Esophagus squamous epithelium (tissue), 5 donors: ENCODE results near the gene NMRAL1. TPM values are rescaled to one million over a fixed set of nuclear protein-coding genes. Genes with fewer than 3 reads are reported as not detected.

Experiments
- DNase-seq: peaks from one replicate; lab custom pipeline; 2025; lab: John Stamatoyannopoulos, UW
- H3K27ac ChIP-seq, 4 donors: fragments of 200-600 bp; sonication (generic); one replicate each; pipeline ENCODE4 v1.5.1; 2016 to 2019; ENCODE audit warnings: mild to moderate bottlenecking in 1 of 4
- H3K27me3 ChIP-seq, 4 donors: fragments of 200-600 bp; sonication (generic); 1 replicate in 3 of 4; 2 replicates in 1 of 4; pipeline versions ENCODE4 v1.5.1 to v1.6.0; 2017 to 2021; ENCODE audit warnings: antibody characterized with exemption in 1 of 4
- H3K36me3 ChIP-seq, 3 donors: fragments of 200-600 bp; sonication (generic); one replicate each; pipeline ENCODE4 v1.5.1; 2016 to 2019
- H3K4me1 ChIP-seq, 3 donors: fragments of 200-600 bp; sonication (generic); one replicate each; pipeline ENCODE4 v1.5.1; 2017 to 2019
- H3K4me3 ChIP-seq, 4 donors: fragments of 200-600 bp; sonication (generic); 1 replicate in 3 of 4; 2 replicates in 1 of 4; pipeline ENCODE4 v1.5.1; 2016 to 2019; ENCODE audit warnings: mild to moderate bottlenecking in 2 of 4, moderate library complexity in 1 of 4
- H3K9me3 ChIP-seq, 3 donors: fragments of 200-600 bp; sonication (generic); one replicate each; pipeline ENCODE4 v1.5.1; 2016 to 2019
- POLR2A ChIP-seq, 4 donors: fragments of 450-650 bp; IDR thresholded peaks; one replicate each; pipeline ENCODE4 v1.6.1; 2017; ENCODE audit warnings: antibody characterized with exemption in 4 of 4, mild to moderate bottlenecking in 4 of 4, moderate library complexity in 3 of 4
- WGBS, 2 donors: methylation state at CpG; one replicate each; pipeline ENCODE4 v1.1.5; 2018; 5-methylcytosine and 5-hydroxymethylcytosine counted together
- intact Hi-C: fragments of 100-400 bp; cut with DNase I; formaldehyde crosslinking; loops from one replicate; pipeline ENCODE4 v1.15.0; 2022
- total RNA-seq, 4 donors: library from RNA; depleted of rRNA; stranded (reverse); fragments of >200 nt; gene quantifications; one replicate each; pipeline ENCODE4 v1.1.0, GENCODE V29; 2016
- TF ChIP-seq, protein P1 (sequence below), 6 experiments: fragments of 450-650 bp in 4 of 6; fragments of 200-600 bp in 2 of 6; sonication (generic) in 2 of 6; IDR thresholded peaks; one replicate each; pipeline ENCODE4 v1.5.1; 2016 to 2019; ENCODE audit warnings: antibody characterized with exemption in 6 of 6, mild to moderate bottlenecking in 4 of 6, moderate library complexity in 4 of 6
- donor health status: DM: yes; HTN: yes; CAD: no.

NMRAL1 gene
- total RNA-seq, 4 donors from 2014 or later: 25.4 to 55.5 (median 34.9) TPM

- TF ChIP-seq POLR2A (IDR thresholded peaks at IDR 0.05): no peak
- TF ChIP-seq, protein P1, sequence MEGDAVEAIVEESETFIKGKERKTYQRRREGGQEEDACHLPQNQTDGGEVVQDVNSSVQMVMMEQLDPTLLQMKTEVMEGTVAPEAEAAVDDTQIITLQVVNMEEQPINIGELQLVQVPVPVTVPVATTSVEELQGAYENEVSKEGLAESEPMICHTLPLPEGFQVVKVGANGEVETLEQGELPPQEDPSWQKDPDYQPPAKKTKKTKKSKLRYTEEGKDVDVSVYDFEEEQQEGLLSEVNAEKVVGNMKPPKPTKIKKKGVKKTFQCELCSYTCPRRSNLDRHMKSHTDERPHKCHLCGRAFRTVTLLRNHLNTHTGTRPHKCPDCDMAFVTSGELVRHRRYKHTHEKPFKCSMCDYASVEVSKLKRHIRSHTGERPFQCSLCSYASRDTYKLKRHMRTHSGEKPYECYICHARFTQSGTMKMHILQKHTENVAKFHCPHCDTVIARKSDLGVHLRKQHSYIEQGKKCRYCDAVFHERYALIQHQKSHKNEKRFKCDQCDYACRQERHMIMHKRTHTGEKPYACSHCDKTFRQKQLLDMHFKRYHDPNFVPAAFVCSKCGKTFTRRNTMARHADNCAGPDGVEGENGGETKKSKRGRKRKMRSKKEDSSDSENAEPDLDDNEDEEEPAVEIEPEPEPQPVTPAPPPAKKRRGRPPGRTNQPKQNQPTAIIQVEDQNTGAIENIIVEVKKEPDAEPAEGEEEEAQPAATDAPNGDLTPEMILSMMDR (IDR thresholded peaks at IDR 0.05): no peak
- no peaks in the 10 kb centered on the region for H3K9me3 ChIP-seq
- no peak overlapping the region for H3K4me3 ChIP-seq
- intact Hi-C loops: no loop called here
- 61 to 73% methylated on average over 9 to 11 of the region's 15 CpGs for WGBS, 2 donors
- peaks cover 0 to 20% (median 0%) of the 10 kb centered on the region in 3 donors for H3K36me3 ChIP-seq
- no peaks in the 10 kb centered on the region for H3K27me3 ChIP-seq
- no peak overlapping the region for H3K27ac ChIP-seq
- H3K4me1 ChIP-seq: peaks cover 8 to 56% (median 23%) of the 10 kb centered on the region in 3 donors
- no peak for DNase-seq
Measured at GRCh38 chr16:4519274-4520058, 45.0 kb upstream of the NMRAL1 start.

GRCh38 chr16:4517812-4518680, 43.6 kb upstream of the NMRAL1 start:
- no peak overlapping the region for H3K4me3 ChIP-seq
- H3K9me3 ChIP-seq: no peaks in the 10 kb centered on the region
- intact Hi-C loops: no loop called here
- no peaks in the 10 kb centered on the region for H3K27me3 ChIP-seq
- WGBS, 2 donors: 47 to 91% methylated on average over 3 to 9 of the region's 12 CpGs
- no peak for DNase-seq
- no peak for TF ChIP-seq POLR2A (IDR thresholded peaks at IDR 0.05)
- TF ChIP-seq, protein P1 (IDR thresholded peaks at IDR 0.05): peak in 5 of 6 experiments; percentile 35 to 61 (median 41)
- peaks cover 13 to 70% (median 36%) of the 10 kb centered on the region in 3 donors for H3K4me1 ChIP-seq
- peaks cover 0 to 28% (median 0%) of the 10 kb centered on the region in 3 donors for H3K36me3 ChIP-seq
- H3K27ac ChIP-seq: no peak overlapping the region

DNA sequence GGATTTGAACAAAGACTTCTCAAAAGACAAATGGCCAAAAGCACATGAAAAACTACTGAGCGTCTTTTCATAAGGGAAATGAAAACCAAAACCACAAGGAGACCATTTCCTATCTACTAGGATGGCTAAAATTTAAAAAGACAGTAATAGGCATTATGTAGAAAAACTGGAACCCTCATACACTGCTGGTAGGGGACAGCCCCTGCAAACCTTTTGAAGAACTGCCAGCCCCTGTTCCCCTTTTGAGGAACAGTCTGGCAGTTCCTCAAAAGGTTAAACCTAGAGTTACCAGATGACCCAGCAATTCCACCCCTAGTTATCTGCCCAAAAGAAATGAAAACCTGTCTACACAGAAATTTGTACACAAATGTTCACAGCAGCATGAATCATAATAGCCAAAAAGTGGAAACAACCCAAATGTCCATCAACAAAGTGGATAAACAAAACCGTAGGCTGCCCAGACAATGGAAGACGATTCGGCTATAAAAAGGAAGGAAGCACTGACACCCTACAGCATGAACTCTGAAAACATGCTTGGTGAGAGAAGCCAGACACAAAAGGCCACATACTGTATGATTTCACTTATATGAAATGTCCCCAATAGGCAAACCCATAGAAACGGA, 41.3 kb upstream of the NMRAL1 start:
- intact Hi-C loops: no loop called here
- Histone ChIP-seq H3K9me3 (no peaks in the 10 kb centered on the region), H3K4me3 (peak overlapping the region in 1 of 4 donors; percentile 18), H3K4me1 (peaks cover 11 to 82% (median 32%) of the 10 kb centered on the region in 3 donors), H3K27me3 (no peaks in the 10 kb centered on the region), H3K36me3 (peaks cover 6 to 40% (median 9%) of the 10 kb centered on the region in 3 donors), H3K27ac (peak overlapping the region in 3 of 4 donors; percentile 28 to 78 (median 69))
- no peak for DNase-seq
- TF ChIP-seq, protein P1 (IDR thresholded peaks at IDR 0.05): no peak
- TF ChIP-seq POLR2A (IDR thresholded peaks at IDR 0.05): no peak
- WGBS, 2 donors: 15 to 26% methylated on average over 5 of the region's 5 CpGs

GRCh38 chr16:4514606-4515005, 40.2 kb upstream of the NMRAL1 start:
- no peaks in the 10 kb centered on the region for H3K27me3 ChIP-seq
- intact Hi-C loops: loop anchor here (5.0 kb wide), 1 partner anchor 33 kb away; no protein-coding TSS in a partner anchor

More at GRCh38 chr16:4514606-4515005, 40.2 kb upstream of the NMRAL1 start:
- TF ChIP-seq, protein P1 (IDR thresholded peaks at IDR 0.05): no peak
- no peak for TF ChIP-seq POLR2A (IDR thresholded peaks at IDR 0.05)
- Histone ChIP-seq H3K4me3 (no peak overlapping the region), H3K4me1 (peaks cover 11 to 77% (median 28%) of the 10 kb centered on the region in 3 donors), H3K27ac (peak overlapping the region; percentile 25 to 84 (median 74)), H3K36me3 (peaks cover 12 to 51% (median 13%) of the 10 kb centered on the region in 3 donors), H3K9me3 (no peaks in the 10 kb centered on the region)
- DNase-seq: no peak
- WGBS, 2 donors: 41 to 59% methylated on average over 5 to 7 of the region's 7 CpGs
